ENCODE data around the gene HSD17B8. TPM values are rescaled to one million over a fixed set of nuclear protein-coding genes. Genes with fewer than 3 reads are reported as not detected.

HSD17B8 gene
- total and polyA plus RNA-seq, 2 donors (not counting 1 experiment from before 2014, with no cell fraction given), result 10.8 to 25.5 TPM

DNA sequence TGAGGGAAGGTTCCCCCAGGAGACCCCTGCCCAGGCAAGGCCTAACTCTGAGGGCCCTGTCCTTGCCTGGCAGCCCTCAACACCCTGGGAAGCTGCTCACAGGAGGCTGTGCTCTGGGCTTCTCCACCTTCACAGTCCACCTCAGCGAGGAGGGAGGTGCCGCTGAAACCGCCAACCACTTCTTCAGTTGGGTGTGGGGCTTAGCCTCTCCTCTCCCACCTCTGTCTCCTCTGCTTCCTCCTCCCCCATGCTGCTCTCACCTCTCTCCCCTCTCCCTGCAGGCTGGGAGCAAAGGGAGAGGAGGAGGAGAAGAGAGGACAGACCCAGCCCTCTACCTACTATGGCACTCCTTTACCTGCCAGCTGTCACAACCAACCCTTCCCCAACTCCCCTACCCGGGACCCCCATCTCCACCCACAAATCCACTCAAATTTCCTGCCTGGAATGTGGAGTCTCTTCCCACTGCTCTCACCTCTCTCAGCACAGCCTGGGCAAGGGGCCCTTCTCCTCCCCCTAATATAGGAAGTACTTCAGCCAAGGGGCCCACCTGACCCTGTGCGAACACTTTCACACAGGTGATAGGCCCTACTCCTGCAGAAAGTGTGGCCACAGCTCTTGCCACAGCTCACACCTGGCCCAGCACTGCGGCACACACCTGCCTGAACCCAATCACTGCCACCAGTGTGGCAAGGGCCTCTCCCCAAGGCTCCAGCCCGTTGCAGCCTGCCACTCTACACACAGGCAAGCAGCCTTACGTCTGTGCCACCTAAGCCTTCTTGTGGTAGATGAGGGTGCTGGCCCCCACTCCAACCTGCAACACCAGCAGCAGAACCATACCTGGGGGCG is 11.0 kb downstream of the HSD17B8 start:
- Histone ChIP-seq H3K27ac (ENCODE audit: low read length in 2 of 2) (no peak overlapping the region), H3K9me3 (ENCODE audit: control extremely low read depth in 1 of 3, control insufficient read depth in 2 of 3, insufficient read depth in 1 of 3, low read length in 2 of 3) (peaks cover 0 to 8% (median 0%) of the 10 kb centered on the region in 3 donors), H3K79me2 (ENCODE audit: control insufficient read depth, insufficient read depth, low read length) (no peaks in the 10 kb centered on the region), H3K4me2 (replicated peaks; ENCODE audit: low read depth, low read length, poor library complexity, severe bottlenecking) (no peak overlapping the region), H3K27me3 (replicated peaks in 1 of 4; ENCODE audit: control extremely low read depth in 1 of 4, control insufficient read depth in 3 of 4, insufficient read depth in 4 of 4, low read length in 3 of 4) (peaks cover 0 to 44% (median 12%) of the 10 kb centered on the region in 4 experiments), H3K9ac (ENCODE audit: low read length) (no peak overlapping the region), H2AFZ (ENCODE audit: insufficient read depth, low read depth, low read length, poor library complexity, severe bottlenecking) (no peak overlapping the region), H4K20me1 (ENCODE audit: control insufficient read depth, insufficient read depth, low read length, poor library complexity, severe bottlenecking) (no peaks in the 10 kb centered on the region), H3K36me3 (replicated peaks in 1 of 2; ENCODE audit: control extremely low read depth in 1 of 2, control insufficient read depth in 1 of 2, extremely low read depth in 1 of 2, insufficient read depth in 2 of 2, low read length in 1 of 2) (peaks cover 0 to 10% of the 10 kb centered on the region in 2 experiments), H3K4me1 (ENCODE audit: control insufficient read depth in 2 of 2, insufficient read depth in 2 of 2, low read length in 2 of 2) (peaks cover 14 to 15% of the 10 kb centered on the region in 2 donors), H3K4me3 (ENCODE audit: control extremely low read depth in 1 of 5, extremely low read depth in 1 of 5, insufficient read depth in 1 of 5, low read depth in 2 of 5, low read length in 4 of 5) (no peak overlapping the region)
- 91% methylated on average over 4 of the region's 9 CpGs for WGBS (ENCODE audit: insufficient coverage)
- ATAC-seq (ENCODE audit: low read depth), result no peak
- intact Hi-C loops (cut with micrococcal nuclease), result no loop called here
- no peaks in the 10 kb centered on the region for H3K9me3 Mint-ChIP-seq (ENCODE audit: insufficient read depth)
- no peak for TF ChIP-seq EZH2 (IDR thresholded peaks at IDR 0.05; ENCODE audit: borderline replicate concordance, insufficient read depth, low read depth, low read length, poor library complexity, severe bottlenecking)
- TF ChIP-seq, protein P1, sequence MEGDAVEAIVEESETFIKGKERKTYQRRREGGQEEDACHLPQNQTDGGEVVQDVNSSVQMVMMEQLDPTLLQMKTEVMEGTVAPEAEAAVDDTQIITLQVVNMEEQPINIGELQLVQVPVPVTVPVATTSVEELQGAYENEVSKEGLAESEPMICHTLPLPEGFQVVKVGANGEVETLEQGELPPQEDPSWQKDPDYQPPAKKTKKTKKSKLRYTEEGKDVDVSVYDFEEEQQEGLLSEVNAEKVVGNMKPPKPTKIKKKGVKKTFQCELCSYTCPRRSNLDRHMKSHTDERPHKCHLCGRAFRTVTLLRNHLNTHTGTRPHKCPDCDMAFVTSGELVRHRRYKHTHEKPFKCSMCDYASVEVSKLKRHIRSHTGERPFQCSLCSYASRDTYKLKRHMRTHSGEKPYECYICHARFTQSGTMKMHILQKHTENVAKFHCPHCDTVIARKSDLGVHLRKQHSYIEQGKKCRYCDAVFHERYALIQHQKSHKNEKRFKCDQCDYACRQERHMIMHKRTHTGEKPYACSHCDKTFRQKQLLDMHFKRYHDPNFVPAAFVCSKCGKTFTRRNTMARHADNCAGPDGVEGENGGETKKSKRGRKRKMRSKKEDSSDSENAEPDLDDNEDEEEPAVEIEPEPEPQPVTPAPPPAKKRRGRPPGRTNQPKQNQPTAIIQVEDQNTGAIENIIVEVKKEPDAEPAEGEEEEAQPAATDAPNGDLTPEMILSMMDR (IDR thresholded peaks at IDR 0.05), result no peak
- no peak for DNase-seq
- POLR2A ChIA-PET, result no interaction called here
- H3K27me3 Mint-ChIP-seq, result peaks cover 46% of the 10 kb centered on the region
- no peak overlapping the region for H3K4me3 Mint-ChIP-seq
- H3K4me1 Mint-ChIP-seq, result peaks cover 19% of the 10 kb centered on the region
- no peak overlapping the region for H3K27ac Mint-ChIP-seq
- CTCF ChIA-PET, result no interaction called here

DNA sequence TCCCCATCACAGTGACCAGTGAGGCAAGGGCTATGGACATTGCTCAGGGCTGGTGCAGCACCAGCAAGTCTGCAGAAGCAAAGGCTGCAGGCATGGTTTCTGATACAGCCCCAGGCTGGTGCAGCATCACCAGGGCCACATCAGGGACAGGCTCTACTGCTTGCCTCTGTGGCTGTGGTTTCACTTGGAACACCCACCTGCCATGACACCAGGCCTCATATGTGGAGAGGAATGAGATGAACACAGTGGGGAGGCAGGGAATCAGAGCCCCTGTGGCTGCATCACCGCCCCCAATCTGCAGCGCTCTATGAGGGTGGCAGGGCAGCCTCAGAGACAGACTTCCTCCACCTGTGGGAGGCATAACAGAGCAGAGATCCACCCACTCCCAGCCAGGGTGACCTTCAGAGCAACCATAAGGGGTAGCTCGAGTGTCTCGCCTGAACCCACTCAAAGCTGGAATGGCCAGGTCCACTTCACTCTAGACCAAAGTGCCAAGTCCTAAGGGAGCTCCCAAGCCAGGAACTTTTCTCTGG is 11.7 kb downstream of the HSD17B8 start:
- Histone ChIP-seq H2AFZ (ENCODE audit: insufficient read depth, low read depth, low read length, poor library complexity, severe bottlenecking) (no peak overlapping the region), H3K27me3 (replicated peaks in 1 of 4; ENCODE audit: control extremely low read depth in 1 of 4, control insufficient read depth in 3 of 4, insufficient read depth in 4 of 4, low read length in 3 of 4) (peaks cover 0 to 44% (median 13%) of the 10 kb centered on the region in 4 experiments), H3K4me3 (ENCODE audit: control extremely low read depth in 1 of 5, extremely low read depth in 1 of 5, insufficient read depth in 1 of 5, low read depth in 2 of 5, low read length in 4 of 5) (no peak overlapping the region), H3K79me2 (ENCODE audit: control insufficient read depth, insufficient read depth, low read length) (no peaks in the 10 kb centered on the region), H3K36me3 (replicated peaks in 1 of 2; ENCODE audit: control extremely low read depth in 1 of 2, control insufficient read depth in 1 of 2, extremely low read depth in 1 of 2, insufficient read depth in 2 of 2, low read length in 1 of 2) (peaks cover 0 to 6% of the 10 kb centered on the region in 2 experiments), H3K9me3 (ENCODE audit: control extremely low read depth in 1 of 3, control insufficient read depth in 2 of 3, insufficient read depth in 1 of 3, low read length in 2 of 3) (peaks cover 0 to 8% (median 0%) of the 10 kb centered on the region in 3 donors), H3K4me1 (ENCODE audit: control insufficient read depth in 2 of 2, insufficient read depth in 2 of 2, low read length in 2 of 2) (peaks cover 14 to 15% of the 10 kb centered on the region in 2 donors), H4K20me1 (ENCODE audit: control insufficient read depth, insufficient read depth, low read length, poor library complexity, severe bottlenecking) (no peaks in the 10 kb centered on the region), H3K27ac (ENCODE audit: low read length in 2 of 2) (no peak overlapping the region), H3K4me2 (replicated peaks; ENCODE audit: low read depth, low read length, poor library complexity, severe bottlenecking) (no peak overlapping the region), H3K9ac (ENCODE audit: low read length) (no peak overlapping the region)
- H3K4me1 Mint-ChIP-seq, result peaks cover 19% of the 10 kb centered on the region
- peaks cover 48% of the 10 kb centered on the region for H3K27me3 Mint-ChIP-seq
- DNase-seq (no peak), ATAC-seq (ENCODE audit: low read depth) (no peak)
- ChIA-PET POLR2A (no interaction called here), CTCF (no interaction called here)
- TF ChIP-seq, protein P1 (IDR thresholded peaks at IDR 0.05), result no peak
- TF ChIP-seq EZH2 (IDR thresholded peaks at IDR 0.05; ENCODE audit: borderline replicate concordance, insufficient read depth, low read depth, low read length, poor library complexity, severe bottlenecking), result no peak
- intact Hi-C loops (cut with micrococcal nuclease), result no loop called here
- no peak overlapping the region for H3K27ac Mint-ChIP-seq
- 98% methylated on average over 4 of the region's 4 CpGs for WGBS (ENCODE audit: insufficient coverage)
- H3K4me3 Mint-ChIP-seq, result no peak overlapping the region
- no peaks in the 10 kb centered on the region for H3K9me3 Mint-ChIP-seq (ENCODE audit: insufficient read depth)

All from B cell (primary cell).